Measurements from ENCODE around the gene PRSS35.

PRSS35 gene

GRCh38 chr6:83511901-83512681 lies at the start of gene PRSS35:
PRSS35 (plus strand) TSS chr6:83512534; CDS start chr6:83523442, 10,908 bp downstream.
- Histone ChIP-seq H3K9ac (ENCODE audit: low read length) (peak within 1 kb of the TSS; percentile 39), H3K9me3 (ENCODE audit: control insufficient read depth, low read depth, low read length) (no peaks in the 10 kb centered on the region), H3K4me3 (ENCODE audit: low read length) (peak within 1 kb of the TSS; percentile 79), H3K4me1 (ENCODE audit: control insufficient read depth, low read depth, low read length) (peaks cover 4% of the 10 kb centered on the region), H3K27ac (ENCODE audit: low read length) (no peak within 1 kb of the TSS), H3K36me3 (ENCODE audit: control insufficient read depth, low read depth, low read length) (no peaks in the 10 kb centered on the region), H3K27me3 (ENCODE audit: control insufficient read depth, insufficient read depth, low read length) (peaks cover 11% of the 10 kb centered on the region)

GRCh38 chr6:83463886-83464285 lies 48.4 kb upstream of the PRSS35 start:
- H3K9me3 ChIP-seq (ENCODE audit: control insufficient read depth, low read depth, low read length): no peaks in the 10 kb centered on the region
- H3K4me3 ChIP-seq (ENCODE audit: low read length): no peak overlapping the region
- peaks cover 4% of the 10 kb centered on the region for H3K27me3 ChIP-seq (ENCODE audit: control insufficient read depth, insufficient read depth, low read length)
- no peaks in the 10 kb centered on the region for H3K4me1 ChIP-seq (ENCODE audit: control insufficient read depth, low read depth, low read length)
- H3K27ac ChIP-seq (ENCODE audit: low read length): no peak overlapping the region
- no peaks in the 10 kb centered on the region for H3K36me3 ChIP-seq (ENCODE audit: control insufficient read depth, low read depth, low read length)
- H3K9ac ChIP-seq (ENCODE audit: low read length): no peak overlapping the region

- no peak overlapping the region for H3K9ac ChIP-seq (ENCODE audit: low read length)
- H3K4me3 ChIP-seq (ENCODE audit: low read length): no peak overlapping the region
- H3K27me3 ChIP-seq (ENCODE audit: control insufficient read depth, insufficient read depth, low read length): peaks cover 4% of the 10 kb centered on the region
- H3K9me3 ChIP-seq (ENCODE audit: control insufficient read depth, low read depth, low read length): no peaks in the 10 kb centered on the region
- H3K4me1 ChIP-seq (ENCODE audit: control insufficient read depth, low read depth, low read length): no peaks in the 10 kb centered on the region
- no peaks in the 10 kb centered on the region for H3K36me3 ChIP-seq (ENCODE audit: control insufficient read depth, low read depth, low read length)
- H3K27ac ChIP-seq (ENCODE audit: low read length): no peak overlapping the region
Observed at GRCh38 chr6:83464381-83465140, 47.8 kb upstream of the PRSS35 start.

- H3K36me3 ChIP-seq (ENCODE audit: control insufficient read depth, low read depth, low read length): no peaks in the 10 kb centered on the region
- H3K9ac ChIP-seq (ENCODE audit: low read length): no peak overlapping the region
- no peaks in the 10 kb centered on the region for H3K4me1 ChIP-seq (ENCODE audit: control insufficient read depth, low read depth, low read length)
- H3K9me3 ChIP-seq (ENCODE audit: control insufficient read depth, low read depth, low read length): no peaks in the 10 kb centered on the region
- H3K4me3 ChIP-seq (ENCODE audit: low read length): no peak overlapping the region
- H3K27me3 ChIP-seq (ENCODE audit: control insufficient read depth, insufficient read depth, low read length): peaks cover 4% of the 10 kb centered on the region
- no peak overlapping the region for H3K27ac ChIP-seq (ENCODE audit: low read length)
Observed at GRCh38 chr6:83466328-83466727, 46.0 kb upstream of the PRSS35 start.

GRCh38 chr6:83467620-83468036 lies 44.7 kb upstream of the PRSS35 start:
- Histone ChIP-seq H3K36me3 (ENCODE audit: control insufficient read depth, low read depth, low read length) (no peaks in the 10 kb centered on the region), H3K9ac (ENCODE audit: low read length) (no peak overlapping the region), H3K4me3 (ENCODE audit: low read length) (no peak overlapping the region), H3K27ac (ENCODE audit: low read length) (no peak overlapping the region), H3K9me3 (ENCODE audit: control insufficient read depth, low read depth, low read length) (no peaks in the 10 kb centered on the region), H3K4me1 (ENCODE audit: control insufficient read depth, low read depth, low read length) (no peaks in the 10 kb centered on the region), H3K27me3 (ENCODE audit: control insufficient read depth, insufficient read depth, low read length) (no peaks in the 10 kb centered on the region)

GRCh38 chr6:83470001-83470400 lies 42.3 kb upstream of the PRSS35 start:
- no peaks in the 10 kb centered on the region for H3K4me1 ChIP-seq (ENCODE audit: control insufficient read depth, low read depth, low read length)
- no peak overlapping the region for H3K4me3 ChIP-seq (ENCODE audit: low read length)
- H3K27me3 ChIP-seq (ENCODE audit: control insufficient read depth, insufficient read depth, low read length): no peaks in the 10 kb centered on the region
- no peak overlapping the region for H3K27ac ChIP-seq (ENCODE audit: low read length)
- no peaks in the 10 kb centered on the region for H3K9me3 ChIP-seq (ENCODE audit: control insufficient read depth, low read depth, low read length)
- H3K36me3 ChIP-seq (ENCODE audit: control insufficient read depth, low read depth, low read length): no peaks in the 10 kb centered on the region
- no peak overlapping the region for H3K9ac ChIP-seq (ENCODE audit: low read length)

- Histone ChIP-seq H3K27me3 (ENCODE audit: control insufficient read depth, insufficient read depth, low read length) (no peaks in the 10 kb centered on the region), H3K4me1 (ENCODE audit: control insufficient read depth, low read depth, low read length) (no peaks in the 10 kb centered on the region), H3K27ac (ENCODE audit: low read length) (no peak overlapping the region), H3K36me3 (ENCODE audit: control insufficient read depth, low read depth, low read length) (no peaks in the 10 kb centered on the region), H3K9me3 (ENCODE audit: control insufficient read depth, low read depth, low read length) (no peaks in the 10 kb centered on the region), H3K9ac (ENCODE audit: low read length) (no peak overlapping the region), H3K4me3 (ENCODE audit: low read length) (no peak overlapping the region)
Observed at GRCh38 chr6:83470587-83470986, 41.7 kb upstream of the PRSS35 start.

GRCh38 chr6:83472767-83473166 lies 39.6 kb upstream of the PRSS35 start:
- no peaks in the 10 kb centered on the region for H3K27me3 ChIP-seq (ENCODE audit: control insufficient read depth, insufficient read depth, low read length)
- H3K4me3 ChIP-seq (ENCODE audit: low read length): no peak overlapping the region
- H3K9ac ChIP-seq (ENCODE audit: low read length): no peak overlapping the region
- H3K27ac ChIP-seq (ENCODE audit: low read length): no peak overlapping the region
- no peaks in the 10 kb centered on the region for H3K4me1 ChIP-seq (ENCODE audit: control insufficient read depth, low read depth, low read length)
- H3K36me3 ChIP-seq (ENCODE audit: control insufficient read depth, low read depth, low read length): no peaks in the 10 kb centered on the region
- H3K9me3 ChIP-seq (ENCODE audit: control insufficient read depth, low read depth, low read length): no peaks in the 10 kb centered on the region

GRCh38 chr6:83474309-83474708 lies 38.0 kb upstream of the PRSS35 start:
- H3K36me3 ChIP-seq (ENCODE audit: control insufficient read depth, low read depth, low read length): no peaks in the 10 kb centered on the region
- no peaks in the 10 kb centered on the region for H3K4me1 ChIP-seq (ENCODE audit: control insufficient read depth, low read depth, low read length)
- no peak overlapping the region for H3K9ac ChIP-seq (ENCODE audit: low read length)
- no peak overlapping the region for H3K4me3 ChIP-seq (ENCODE audit: low read length)
- no peaks in the 10 kb centered on the region for H3K27me3 ChIP-seq (ENCODE audit: control insufficient read depth, insufficient read depth, low read length)
- no peak overlapping the region for H3K27ac ChIP-seq (ENCODE audit: low read length)
- no peaks in the 10 kb centered on the region for H3K9me3 ChIP-seq (ENCODE audit: control insufficient read depth, low read depth, low read length)

GRCh38 chr6:83476971-83477370 lies 35.4 kb upstream of the PRSS35 start:
- H3K27ac ChIP-seq (ENCODE audit: low read length): no peak overlapping the region
- H3K9ac ChIP-seq (ENCODE audit: low read length): no peak overlapping the region
- H3K4me1 ChIP-seq (ENCODE audit: control insufficient read depth, low read depth, low read length): no peaks in the 10 kb centered on the region
- H3K36me3 ChIP-seq (ENCODE audit: control insufficient read depth, low read depth, low read length): no peaks in the 10 kb centered on the region
- H3K27me3 ChIP-seq (ENCODE audit: control insufficient read depth, insufficient read depth, low read length): no peaks in the 10 kb centered on the region
- no peaks in the 10 kb centered on the region for H3K9me3 ChIP-seq (ENCODE audit: control insufficient read depth, low read depth, low read length)
- H3K4me3 ChIP-seq (ENCODE audit: low read length): no peak overlapping the region

- no peaks in the 10 kb centered on the region for H3K36me3 ChIP-seq (ENCODE audit: control insufficient read depth, low read depth, low read length)
- no peaks in the 10 kb centered on the region for H3K27me3 ChIP-seq (ENCODE audit: control insufficient read depth, insufficient read depth, low read length)
- no peaks in the 10 kb centered on the region for H3K9me3 ChIP-seq (ENCODE audit: control insufficient read depth, low read depth, low read length)
- H3K27ac ChIP-seq (ENCODE audit: low read length): no peak overlapping the region
- no peak overlapping the region for H3K9ac ChIP-seq (ENCODE audit: low read length)
- H3K4me3 ChIP-seq (ENCODE audit: low read length): no peak overlapping the region
- H3K4me1 ChIP-seq (ENCODE audit: control insufficient read depth, low read depth, low read length): no peaks in the 10 kb centered on the region
Observed at GRCh38 chr6:83479389-83479788, 32.9 kb upstream of the PRSS35 start.

GRCh38 chr6:83480470-83480869 lies 31.9 kb upstream of the PRSS35 start:
- Histone ChIP-seq H3K4me1 (ENCODE audit: control insufficient read depth, low read depth, low read length) (no peaks in the 10 kb centered on the region), H3K4me3 (ENCODE audit: low read length) (no peak overlapping the region), H3K27ac (ENCODE audit: low read length) (no peak overlapping the region), H3K27me3 (ENCODE audit: control insufficient read depth, insufficient read depth, low read length) (no peaks in the 10 kb centered on the region), H3K36me3 (ENCODE audit: control insufficient read depth, low read depth, low read length) (no peaks in the 10 kb centered on the region), H3K9me3 (ENCODE audit: control insufficient read depth, low read depth, low read length) (no peaks in the 10 kb centered on the region), H3K9ac (ENCODE audit: low read length) (no peak overlapping the region)
